ENCODE data around the gene INPP5D. TPM values are rescaled to one million over a fixed set of nuclear protein-coding genes. Genes with fewer than 3 reads are reported as not detected.

Gene INPP5D
- total RNA-seq, 1 donor from 2014 or later: 5.0 TPM

DNA sequence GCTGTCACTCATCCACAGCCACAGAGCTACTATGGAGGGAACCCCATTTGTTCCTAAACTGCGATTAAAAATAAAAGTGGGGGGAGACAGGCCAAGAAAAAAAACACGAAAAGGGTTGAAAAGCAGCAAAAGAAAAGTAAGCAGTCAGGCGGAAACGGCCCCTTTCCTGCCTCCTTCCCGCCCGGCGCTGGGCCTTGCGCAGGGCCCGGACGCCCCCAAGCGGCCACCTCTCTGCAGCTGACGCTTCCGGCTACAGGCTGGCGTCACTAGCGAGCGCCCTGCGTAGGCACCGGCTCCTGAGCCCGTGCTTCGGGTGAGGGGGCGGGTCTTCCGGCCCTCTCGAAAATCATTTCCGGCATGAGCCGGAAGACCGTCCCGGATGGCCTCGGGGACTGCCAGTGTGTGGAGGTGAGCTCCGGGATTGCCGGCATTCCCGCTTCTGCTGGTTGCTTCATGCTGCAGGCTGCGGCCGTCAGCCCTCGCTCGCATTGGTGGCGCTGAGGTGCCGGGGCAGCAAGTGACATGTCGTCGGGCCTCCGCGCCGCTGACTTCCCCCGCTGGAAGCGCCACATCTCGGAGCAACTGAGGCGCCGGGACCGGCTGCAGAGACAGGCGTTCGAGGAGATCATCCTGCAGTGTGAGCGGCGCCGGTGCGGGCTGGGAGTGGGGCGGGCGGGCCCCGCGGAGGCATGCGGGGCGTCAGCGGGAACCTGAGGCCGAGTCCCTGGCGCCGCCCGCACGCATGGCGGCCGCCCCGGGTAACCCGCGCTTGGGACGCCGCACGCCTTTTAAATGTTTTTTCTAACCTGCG, 191.4 kb downstream of the INPP5D start, which contains the start of gene ATG16L1:
ATG16L1 (plus strand) TSS at position 368 of the 811 bp plus-strand sequence; CDS start at position 523, 155 bp downstream.
- peak; percentile 97 for ATAC-seq
- peak; percentile 96 for DNase-seq (ENCODE audit: low spot score)

DNA sequence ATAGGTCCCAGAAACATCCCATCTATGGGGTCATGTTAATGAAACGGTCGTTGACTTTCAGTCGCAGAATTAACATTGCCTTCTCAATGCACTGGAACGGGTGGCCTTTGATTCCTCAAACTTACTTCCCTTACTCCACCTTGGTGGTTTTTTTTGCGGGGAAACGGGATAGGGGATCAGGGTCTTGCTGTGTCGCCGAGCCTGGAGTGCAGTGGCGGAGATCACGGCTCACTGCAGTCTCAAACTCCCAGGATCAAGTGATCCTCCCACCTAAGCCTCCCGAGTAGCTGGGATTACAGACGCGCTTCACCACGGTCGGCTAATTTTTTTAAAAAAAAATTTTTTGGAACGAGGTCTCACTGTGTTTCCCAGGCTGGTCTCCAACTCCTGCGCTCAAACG, 192.1 kb downstream of the INPP5D start:
- ATAC-seq (peak; percentile 4), DNase-seq (ENCODE audit: low spot score) (no peak)

DNA sequence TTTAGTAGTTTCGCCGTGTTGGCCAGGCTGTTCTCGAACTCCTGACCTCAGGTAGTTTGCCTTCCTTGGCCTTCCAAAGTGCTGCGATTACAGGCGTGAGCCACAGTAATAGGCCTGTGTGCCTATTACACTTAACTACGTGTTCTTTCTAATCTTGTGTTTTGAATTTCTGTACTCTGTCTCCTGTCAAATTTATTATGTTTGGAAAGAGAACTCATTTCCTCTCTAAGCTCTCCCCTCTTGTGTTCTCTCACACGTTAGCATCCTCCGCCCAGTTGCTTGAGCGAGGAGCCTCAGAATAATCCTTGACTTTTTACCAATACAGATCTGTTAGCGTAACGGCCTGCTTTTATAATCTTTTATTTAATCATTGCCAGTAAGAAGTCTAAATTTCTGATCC, 195.0 kb downstream of the INPP5D start:
- DNase-seq (ENCODE audit: low spot score) (no peak), ATAC-seq (no peak)

- ATAC-seq (no peak), DNase-seq (ENCODE audit: low spot score) (no peak)
These were observed 195.9 kb downstream of the INPP5D start for GRCh38 chr2:233256048-233256447.

Other genes with a start within 250 kb of the INPP5D start
- 15.5 TPM for gene SNORC, start 190.1 kb upstream of the INPP5D start, total RNA-seq
- 23.7 TPM for gene NGEF, start 47.1 kb upstream of the INPP5D start, total RNA-seq
- not detected for gene NEU2, start 27.7 kb upstream of the INPP5D start, total RNA-seq
- 19.2 TPM for gene ATG16L1, start 191.3 kb downstream of the INPP5D start, total RNA-seq
- not detected for gene SAG, start 247.5 kb downstream of the INPP5D start, total RNA-seq